ENCODE data around the gene RIPOR3.

DNA sequence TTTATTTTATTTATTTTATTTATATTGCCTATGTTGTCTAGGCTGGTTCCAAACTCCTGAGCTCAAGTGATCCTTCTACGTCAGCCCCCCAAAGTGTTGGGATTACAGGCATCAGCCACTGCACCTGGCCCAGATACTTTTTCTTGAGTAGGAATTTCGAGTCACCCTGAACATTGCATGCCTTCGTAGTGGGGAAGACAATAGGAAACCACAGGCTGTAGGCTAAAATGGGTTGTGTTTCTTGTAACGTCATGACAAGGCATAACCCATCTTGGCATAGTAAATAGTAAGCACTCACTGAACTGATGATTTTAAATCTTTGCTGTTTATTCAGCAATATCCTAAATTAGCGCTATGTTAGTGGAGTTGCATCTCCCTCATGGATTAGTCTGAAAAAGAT is 146.2 kb downstream of the RIPOR3 start:
- TF ChIP-seq FOXA1 (IDR thresholded peaks at IDR 0.05) (no peak), TAF1 (conservative IDR thresholded peaks at IDR 0.05) (no peak), GABPA (IDR thresholded peaks at IDR 0.05 in 1 of 2, conservative IDR thresholded peaks at IDR 0.05 in 1 of 2) (no peak)
- TF ChIP-seq, protein P1, sequence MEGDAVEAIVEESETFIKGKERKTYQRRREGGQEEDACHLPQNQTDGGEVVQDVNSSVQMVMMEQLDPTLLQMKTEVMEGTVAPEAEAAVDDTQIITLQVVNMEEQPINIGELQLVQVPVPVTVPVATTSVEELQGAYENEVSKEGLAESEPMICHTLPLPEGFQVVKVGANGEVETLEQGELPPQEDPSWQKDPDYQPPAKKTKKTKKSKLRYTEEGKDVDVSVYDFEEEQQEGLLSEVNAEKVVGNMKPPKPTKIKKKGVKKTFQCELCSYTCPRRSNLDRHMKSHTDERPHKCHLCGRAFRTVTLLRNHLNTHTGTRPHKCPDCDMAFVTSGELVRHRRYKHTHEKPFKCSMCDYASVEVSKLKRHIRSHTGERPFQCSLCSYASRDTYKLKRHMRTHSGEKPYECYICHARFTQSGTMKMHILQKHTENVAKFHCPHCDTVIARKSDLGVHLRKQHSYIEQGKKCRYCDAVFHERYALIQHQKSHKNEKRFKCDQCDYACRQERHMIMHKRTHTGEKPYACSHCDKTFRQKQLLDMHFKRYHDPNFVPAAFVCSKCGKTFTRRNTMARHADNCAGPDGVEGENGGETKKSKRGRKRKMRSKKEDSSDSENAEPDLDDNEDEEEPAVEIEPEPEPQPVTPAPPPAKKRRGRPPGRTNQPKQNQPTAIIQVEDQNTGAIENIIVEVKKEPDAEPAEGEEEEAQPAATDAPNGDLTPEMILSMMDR (IDR thresholded peaks at IDR 0.05; ENCODE audit: low read depth, low read length, missing input control), result no peak

Data from liver (tissue), 3 donors.